Measurements from ENCODE around the gene TFIP11.

The TFIP11 gene

DNA sequence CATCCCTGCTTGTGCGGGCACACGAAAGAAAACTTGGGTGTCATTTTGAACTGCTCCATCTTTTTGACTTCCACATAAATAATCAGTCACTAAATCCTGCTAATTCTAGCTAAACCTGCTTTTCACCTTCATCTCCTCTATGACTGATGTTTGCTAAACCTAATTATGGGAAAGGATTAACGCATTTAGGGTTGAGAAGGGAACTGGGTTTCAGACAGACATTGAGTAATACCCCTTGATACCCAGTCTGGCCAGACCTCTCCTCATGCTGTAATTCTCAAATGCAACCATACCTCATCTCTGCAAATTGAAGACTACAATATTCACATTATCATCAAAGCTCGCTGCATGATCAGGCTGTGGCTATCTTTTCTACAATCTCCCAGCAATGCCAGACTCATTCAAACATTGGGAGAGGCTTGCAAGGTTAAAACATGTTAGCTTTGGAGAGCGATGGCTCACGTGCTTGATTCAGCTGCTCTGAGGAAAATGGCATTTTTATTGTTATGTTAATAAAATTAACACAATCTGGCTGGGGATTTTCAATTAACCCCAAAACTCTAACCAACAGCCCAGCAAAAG is 31.1 kb downstream of the TFIP11 start:
- TF ChIP-seq, protein P1, sequence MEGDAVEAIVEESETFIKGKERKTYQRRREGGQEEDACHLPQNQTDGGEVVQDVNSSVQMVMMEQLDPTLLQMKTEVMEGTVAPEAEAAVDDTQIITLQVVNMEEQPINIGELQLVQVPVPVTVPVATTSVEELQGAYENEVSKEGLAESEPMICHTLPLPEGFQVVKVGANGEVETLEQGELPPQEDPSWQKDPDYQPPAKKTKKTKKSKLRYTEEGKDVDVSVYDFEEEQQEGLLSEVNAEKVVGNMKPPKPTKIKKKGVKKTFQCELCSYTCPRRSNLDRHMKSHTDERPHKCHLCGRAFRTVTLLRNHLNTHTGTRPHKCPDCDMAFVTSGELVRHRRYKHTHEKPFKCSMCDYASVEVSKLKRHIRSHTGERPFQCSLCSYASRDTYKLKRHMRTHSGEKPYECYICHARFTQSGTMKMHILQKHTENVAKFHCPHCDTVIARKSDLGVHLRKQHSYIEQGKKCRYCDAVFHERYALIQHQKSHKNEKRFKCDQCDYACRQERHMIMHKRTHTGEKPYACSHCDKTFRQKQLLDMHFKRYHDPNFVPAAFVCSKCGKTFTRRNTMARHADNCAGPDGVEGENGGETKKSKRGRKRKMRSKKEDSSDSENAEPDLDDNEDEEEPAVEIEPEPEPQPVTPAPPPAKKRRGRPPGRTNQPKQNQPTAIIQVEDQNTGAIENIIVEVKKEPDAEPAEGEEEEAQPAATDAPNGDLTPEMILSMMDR (IDR thresholded peaks at IDR 0.05), result no peak

DNA sequence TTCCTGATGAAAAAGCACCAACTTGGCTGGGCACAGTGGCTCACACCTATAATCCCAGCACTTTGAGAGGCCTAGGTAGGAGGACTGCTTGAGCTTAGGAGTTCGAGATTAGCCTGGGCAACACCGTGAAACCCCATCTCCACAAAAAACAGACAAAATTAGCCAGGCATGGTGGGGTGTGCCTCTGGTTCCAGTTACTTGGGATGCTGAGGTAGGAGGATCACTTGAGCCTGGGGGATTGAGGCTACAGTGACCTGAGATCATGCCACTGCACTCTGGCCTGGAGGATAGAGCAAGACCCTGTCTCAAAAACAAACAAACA is 31.7 kb downstream of the TFIP11 start:
- TF ChIP-seq, protein P1 (IDR thresholded peaks at IDR 0.05), result no peak

DNA sequence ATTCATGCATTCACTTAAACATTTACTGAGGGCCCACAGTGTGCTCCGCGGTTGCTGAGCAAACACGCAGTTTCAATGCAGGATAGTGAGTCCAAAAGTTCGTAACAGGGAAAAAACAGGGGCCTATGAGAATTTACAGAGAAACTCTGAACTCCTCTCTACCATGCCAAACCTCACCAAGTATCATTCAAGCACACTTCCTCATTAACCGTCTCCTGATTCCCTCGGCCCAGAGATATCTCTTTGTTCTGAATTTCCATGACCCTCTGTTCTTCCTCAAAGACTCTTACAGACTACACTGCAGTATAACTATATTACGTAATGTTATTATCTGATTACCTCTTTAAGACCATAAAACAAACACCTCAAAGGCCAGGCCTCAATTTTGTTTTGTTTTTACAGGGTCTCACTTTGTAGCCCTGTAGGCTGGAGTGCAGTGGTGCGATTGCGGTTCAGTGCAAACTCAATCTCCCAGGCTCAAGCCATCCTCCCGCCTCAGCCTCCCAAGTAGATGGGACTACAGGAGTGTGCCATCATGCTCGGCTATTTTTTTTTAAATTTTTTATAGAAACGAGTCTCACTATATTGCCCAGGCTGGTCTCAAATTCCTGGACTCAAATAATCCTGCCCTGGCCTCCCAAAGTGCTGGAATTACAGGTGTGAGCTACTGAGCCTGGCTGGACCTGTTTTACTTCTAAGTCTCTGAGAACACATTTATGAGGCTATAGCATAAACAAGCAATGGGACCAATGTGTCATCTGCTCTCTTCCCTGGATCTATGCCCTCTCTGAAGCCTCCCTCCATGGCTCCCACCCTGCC is 32.3 kb downstream of the TFIP11 start:
- TF ChIP-seq, protein P1 (IDR thresholded peaks at IDR 0.05), result no peak

DNA sequence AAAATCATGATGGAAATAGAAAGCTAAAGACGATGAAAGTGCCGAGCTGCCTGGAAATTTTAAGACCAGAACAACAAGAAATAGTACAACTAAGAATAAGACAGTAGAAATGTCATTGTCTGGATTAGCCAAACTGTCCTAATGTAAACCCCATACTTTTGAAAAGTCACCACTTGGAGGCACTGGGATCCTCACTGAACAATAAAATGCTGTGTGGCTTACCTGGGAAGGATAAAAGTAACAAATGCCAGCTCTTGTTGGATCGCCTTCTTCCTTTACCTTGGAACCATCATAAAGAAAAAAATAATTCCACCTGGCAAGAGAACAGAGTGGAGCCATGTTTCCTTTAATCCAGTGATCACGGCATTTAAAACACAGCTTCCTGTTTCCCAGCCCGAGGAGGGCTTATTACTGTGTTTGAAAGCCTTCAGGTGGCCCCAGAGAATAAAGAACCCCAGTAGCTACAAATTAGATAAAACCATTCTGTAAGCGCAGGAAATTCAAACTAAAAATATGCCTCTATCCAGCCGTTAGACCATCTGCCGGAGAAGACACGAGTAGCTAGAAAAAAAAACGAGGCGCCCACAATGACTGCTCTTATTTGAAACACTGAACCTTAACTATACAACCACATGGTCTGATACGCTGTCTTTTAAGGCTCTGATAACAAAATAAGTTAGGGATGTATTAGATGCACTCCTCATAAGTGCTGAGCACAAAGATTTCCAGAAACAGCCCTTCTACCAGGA is 33.1 kb downstream of the TFIP11 start:
- TF ChIP-seq, protein P1 (IDR thresholded peaks at IDR 0.05), result no peak

DNA sequence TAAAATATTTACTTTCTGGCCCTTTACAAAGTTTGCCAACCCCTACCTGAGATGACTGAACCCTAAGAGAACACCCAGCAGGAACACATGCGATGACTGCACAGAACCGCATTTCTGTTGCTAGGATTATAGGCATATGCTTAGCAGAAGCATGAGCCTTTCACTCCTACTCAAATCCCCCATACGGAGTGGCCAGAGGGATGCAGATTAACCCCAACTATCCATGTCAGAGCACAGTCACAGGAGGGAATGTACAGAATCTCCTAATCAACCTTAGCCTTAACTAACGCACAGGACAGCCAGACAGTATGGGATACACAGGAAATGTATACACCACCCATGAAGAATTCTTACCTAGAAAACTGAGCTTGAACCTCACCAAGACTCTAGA is 34.9 kb downstream of the TFIP11 start:
- TF ChIP-seq, protein P1 (IDR thresholded peaks at IDR 0.05), result no peak

DNA sequence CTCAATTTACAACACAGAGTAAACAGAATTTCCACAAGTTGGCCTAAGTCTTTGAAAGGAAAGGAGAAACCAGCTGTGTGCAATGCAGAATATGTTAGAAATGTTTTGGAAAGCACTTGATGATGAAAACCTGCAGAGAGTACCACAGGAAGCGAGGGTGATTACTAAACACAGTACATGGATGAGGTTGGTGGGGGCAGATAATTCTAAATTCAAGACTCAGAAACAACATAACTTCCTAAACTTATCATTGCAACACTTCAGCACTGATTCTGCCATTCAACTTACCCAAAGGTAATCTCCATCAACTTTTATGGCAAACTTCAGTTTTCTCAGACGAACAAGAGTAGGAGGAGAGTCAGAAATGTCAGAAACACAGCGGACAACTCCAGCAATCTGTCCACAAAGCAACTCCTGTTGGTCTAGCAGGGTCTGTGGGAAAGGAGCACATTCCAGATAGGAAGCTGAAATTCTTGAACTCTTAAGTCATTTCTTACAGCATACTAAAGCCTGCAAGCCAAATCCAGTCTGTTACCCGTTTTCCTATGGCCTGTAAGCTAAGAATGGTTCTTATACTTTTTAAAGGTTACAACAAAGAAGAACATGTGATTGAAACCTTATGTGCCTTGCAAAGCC is 35.5 kb downstream of the TFIP11 start:
- TF ChIP-seq, protein P1 (IDR thresholded peaks at IDR 0.05), result no peak

DNA sequence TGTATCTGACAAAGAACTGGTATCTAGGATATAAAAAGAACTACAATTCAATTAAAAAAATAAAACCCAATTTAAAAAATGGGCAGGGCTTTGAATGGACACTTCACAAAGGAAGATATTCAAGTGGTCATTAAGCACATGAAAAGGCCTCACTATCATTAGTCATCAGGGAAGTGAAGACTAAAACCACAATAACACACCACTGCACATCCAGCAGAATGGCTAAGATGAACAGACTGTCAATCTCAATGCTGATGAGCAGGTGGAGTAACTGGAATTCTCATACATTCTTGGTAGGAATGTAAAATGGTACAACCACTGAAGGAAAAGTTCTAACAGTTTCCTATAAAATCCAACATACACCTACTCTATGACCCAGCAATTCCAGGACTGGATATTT is 37.6 kb downstream of the TFIP11 start:
- TF ChIP-seq, protein P1 (IDR thresholded peaks at IDR 0.05), result no peak

All from LNCAP (cell line).